HepG2 (cell line): ENCODE measurements around the gene DNM3. TPM values are rescaled to one million over a fixed set of nuclear protein-coding genes. Genes with fewer than 3 reads are reported as not detected.

ENCODE experiments used
- CBX5 ChIP-seq: sonication (generic); formaldehyde crosslinking; IDR thresholded peaks from 2 replicates; pipeline ENCODE4 v1.4.0; 2020; ENCODE audit warnings: missing genetic modification reagents, borderline replicate concordance
- ETS1 ChIP-seq: sonication (generic); formaldehyde crosslinking; IDR thresholded peaks from 2 replicates; pipeline ENCODE4 v1.4.0; 2020; ENCODE audit warnings: missing genetic modification reagents
- GZF1 ChIP-seq: sonication (generic); formaldehyde crosslinking; IDR thresholded peaks from 2 replicates; pipeline ENCODE4 v1.5.1; 2020; ENCODE audit warnings: mild to moderate bottlenecking, missing genetic modification reagents
- KAT8 ChIP-seq: IDR thresholded peaks from 2 replicates; pipeline ENCODE4 v1.6.1; 2016; ENCODE audit warnings: missing genetic modification reagents, missing compliant biosample characterization
- MBD4 ChIP-seq: IDR thresholded peaks from 2 replicates; pipeline ENCODE4 v1.6.1; 2012; ENCODE audit warnings: low read length, inconsistent platforms, borderline replicate concordance
- PBX3 ChIP-seq: sonication (generic); formaldehyde crosslinking; IDR thresholded peaks from 2 replicates; pipeline ENCODE4 v1.8.1; 2023; ENCODE audit warnings: missing genetic modification reagents, inconsistent platforms, borderline replicate concordance
- ZBTB14 ChIP-seq: sonication (generic); formaldehyde crosslinking; IDR thresholded peaks from 2 replicates; pipeline ENCODE4 v1.4.0; 2020; ENCODE audit warnings: missing genetic modification reagents
- ZBTB40 ChIP-seq, 2 experiments: fragments of 450-650 bp in 1 of 2; sonication (generic) in 1 of 2; formaldehyde crosslinking in 1 of 2; IDR thresholded peaks; 2 replicates each; pipeline versions ENCODE4 v1.6.1 to v1.8.0; 2016 to 2022; ENCODE audit warnings: antibody characterized with exemption in 1 of 2, mild to moderate bottlenecking in 1 of 2, missing genetic modification reagents in 1 of 2
- ZBTB42 ChIP-seq: sonication (generic); formaldehyde crosslinking; IDR thresholded peaks from 2 replicates; pipeline ENCODE4 v1.5.0; 2020; ENCODE audit warnings: mild to moderate bottlenecking, missing genetic modification reagents
- ZFP36L1 ChIP-seq: sonication (generic); formaldehyde crosslinking; IDR thresholded peaks from 2 replicates; pipeline ENCODE4 v1.8.0; 2022; ENCODE audit warnings: mild to moderate bottlenecking, missing genetic modification reagents, moderate library complexity
- ZFX ChIP-seq: sonication (generic); formaldehyde crosslinking; IDR thresholded peaks from 2 replicates; pipeline ENCODE4 v1.4.0; 2020; ENCODE audit warnings: mild to moderate bottlenecking, low read depth, missing genetic modification reagents, moderate library complexity
- ZNF180 ChIP-seq: sonication (generic); formaldehyde crosslinking; IDR thresholded peaks from 2 replicates; pipeline ENCODE4 v1.4.0; 2020; ENCODE audit warnings: low read depth, missing genetic modification reagents, borderline replicate concordance
- ZNF614 ChIP-seq: IDR thresholded peaks from 2 replicates; pipeline ENCODE4 v1.6.1; 2018; ENCODE audit warnings: missing biosample characterization, missing genetic modification reagents, inconsistent platforms, borderline replicate concordance
- polyA plus RNA-seq, 8 experiments: library from polyadenylated mRNA; depleted of rRNA in 3 of 8; stranded (reverse) in 7 of 8; unstranded in 1 of 8; fragments of >200 nt; fragmentation: Illumina TruSeq in 4 of 8; extraction: Trizol in 4 of 8; gene quantifications; 2 replicates each; pipeline versions ENCODE4 v1.2.1 to v1.2.3, GENCODE V29; 2011 to 2016; ENCODE audit warnings: low read depth in 4 of 8, missing spikeins in 1 of 8, mixed read lengths in 1 of 8; ENCODE audit not compliant: insufficient read depth in 1 of 8
- total RNA-seq, 5 experiments: library from RNA; depleted of rRNA; stranded (reverse); fragments of >200 nt; fragmentation: Illumina TruSeq; extraction: Trizol; gene quantifications; 2 replicates each; pipeline ENCODE4 v1.2.3, GENCODE V29; 2016; ENCODE audit warnings: low read depth in 1 of 5

DNM3 gene
- total and polyA plus RNA-seq, 2 of the 13 experiments (the other 11 are each of a cell fraction or from before 2014, with no cell fraction given): 0.05 TPM; not detected in 1

- TF ChIP-seq ZBTB40 (IDR thresholded peaks at IDR 0.05) (no peak), ZBTB40 (CRISPR knock-in tag; IDR thresholded peaks at IDR 0.05) (no peak), ZFP36L1 (CRISPR knock-in tag) (no peak), PBX3 (no peak), KAT8 (CRISPR knock-in tag) (no peak), ZBTB42 (CRISPR knock-in tag) (no peak), ZBTB14 (CRISPR knock-in tag) (no peak), ZNF614 (no peak), ZNF180 (CRISPR knock-in tag) (no peak), ZFX (CRISPR knock-in tag) (no peak), CBX5 (CRISPR knock-in tag) (no peak), GZF1 (CRISPR knock-in tag) (no peak), MBD4 (no peak), ETS1 (no peak)
Measured at GRCh38 chr1:171828794-171829193, 12.5 kb upstream of the DNM3 start (continued).
